Measurements from ENCODE around the gene LCN9. TPM values are rescaled to one million over a fixed set of nuclear protein-coding genes. Genes with fewer than 3 reads are reported as not detected.

Gene LCN9
- total RNA-seq, 1 experiment from 2014 or later: 0.52 TPM

DNA sequence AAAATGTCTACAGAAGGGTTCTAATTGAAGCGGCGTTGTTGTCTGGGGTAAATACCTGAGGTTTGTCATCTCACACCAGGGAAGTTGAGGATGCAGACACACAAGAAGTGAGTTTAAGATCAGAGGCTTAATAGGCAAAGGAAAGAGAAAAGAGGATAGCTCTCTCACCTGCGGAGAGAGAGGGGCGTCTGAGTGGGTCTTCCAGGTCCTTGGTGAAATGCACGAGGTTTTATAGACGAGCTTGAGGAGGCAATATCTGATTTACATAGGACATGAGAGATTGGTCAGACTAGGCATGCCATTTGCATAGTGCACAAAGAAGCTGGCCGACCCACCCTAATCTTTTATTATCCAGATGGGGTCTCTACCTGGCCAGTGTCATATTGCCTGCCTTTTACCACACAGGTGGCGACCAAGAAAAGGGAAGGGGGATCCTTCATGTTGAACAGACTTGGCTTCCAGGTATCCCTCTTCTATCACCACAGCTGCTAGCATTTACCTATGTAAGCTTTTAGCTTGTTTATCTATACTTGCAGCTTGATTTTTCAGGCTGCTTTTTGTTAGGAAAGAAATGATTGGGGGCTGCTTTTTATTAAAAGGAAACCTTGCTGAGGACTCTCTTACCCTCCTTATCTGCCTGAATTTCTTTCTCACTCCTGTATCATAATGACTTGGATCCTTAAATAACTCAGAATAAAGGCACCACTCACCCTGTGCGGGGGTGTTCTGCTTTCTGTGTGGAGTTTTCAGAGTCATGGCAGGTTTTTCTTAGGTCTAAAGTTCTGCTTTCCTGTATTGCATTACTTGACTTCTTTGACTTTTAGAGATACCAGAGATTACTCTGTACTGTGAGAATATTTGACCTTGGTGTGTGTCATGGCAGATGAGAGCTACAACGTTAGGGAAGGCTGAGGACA lies 14.4 kb upstream of the LCN9 start:
- no peak overlapping the region for H2BK20ac ChIP-seq (ENCODE audit: low read depth, low read length, poor library complexity, severe bottlenecking)
- WGBS (ENCODE audit: extremely low coverage, insufficient read length, low lambda C conversion rate): no CpG with 5 or more reads among the region's 10 CpGs
- no peak overlapping the region for H2BK5ac ChIP-seq (ENCODE audit: insufficient read length, low read length)
- no peaks in the 10 kb centered on the region for H4K20me1 ChIP-seq (ENCODE audit: control insufficient read depth, insufficient read depth, insufficient read length)
- H3K4me3 Mint-ChIP-seq: peak overlapping the region in 1 of 2 experiments; percentile 25; a peak in 2 of 5 replicates
- H3K4me1 Mint-ChIP-seq: peaks cover 16 to 30% of the 10 kb centered on the region in 2 experiments
- H2BK120ac ChIP-seq (ENCODE audit: low read depth, low read length, poor library complexity, severe bottlenecking): no peak overlapping the region
- H3K18ac ChIP-seq (ENCODE audit: insufficient read length, low read depth, low read length): no peak overlapping the region
- no peak overlapping the region for H3K56ac ChIP-seq (ENCODE audit: insufficient read length, low read depth, low read length)
- TF ChIP-seq, protein P1, sequence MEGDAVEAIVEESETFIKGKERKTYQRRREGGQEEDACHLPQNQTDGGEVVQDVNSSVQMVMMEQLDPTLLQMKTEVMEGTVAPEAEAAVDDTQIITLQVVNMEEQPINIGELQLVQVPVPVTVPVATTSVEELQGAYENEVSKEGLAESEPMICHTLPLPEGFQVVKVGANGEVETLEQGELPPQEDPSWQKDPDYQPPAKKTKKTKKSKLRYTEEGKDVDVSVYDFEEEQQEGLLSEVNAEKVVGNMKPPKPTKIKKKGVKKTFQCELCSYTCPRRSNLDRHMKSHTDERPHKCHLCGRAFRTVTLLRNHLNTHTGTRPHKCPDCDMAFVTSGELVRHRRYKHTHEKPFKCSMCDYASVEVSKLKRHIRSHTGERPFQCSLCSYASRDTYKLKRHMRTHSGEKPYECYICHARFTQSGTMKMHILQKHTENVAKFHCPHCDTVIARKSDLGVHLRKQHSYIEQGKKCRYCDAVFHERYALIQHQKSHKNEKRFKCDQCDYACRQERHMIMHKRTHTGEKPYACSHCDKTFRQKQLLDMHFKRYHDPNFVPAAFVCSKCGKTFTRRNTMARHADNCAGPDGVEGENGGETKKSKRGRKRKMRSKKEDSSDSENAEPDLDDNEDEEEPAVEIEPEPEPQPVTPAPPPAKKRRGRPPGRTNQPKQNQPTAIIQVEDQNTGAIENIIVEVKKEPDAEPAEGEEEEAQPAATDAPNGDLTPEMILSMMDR (conservative IDR thresholded peaks at IDR 0.05): no peak
- peak overlapping the region; percentile 27 for H3K27ac ChIP-seq (ENCODE audit: insufficient read length, low read depth, low read length)
- H3K36me3 Mint-ChIP-seq (ENCODE audit: insufficient read depth in 1 of 3, low read depth in 3 of 3): peaks cover 57 to 82% (median 68%) of the 10 kb centered on the region in 3 experiments
- no peak overlapping the region for H4K91ac ChIP-seq (ENCODE audit: insufficient read length, low read depth, low read length)
- H3K4me2 ChIP-seq (ENCODE audit: insufficient read depth, insufficient read length, low read length): peak overlapping the region; percentile 89
- peaks cover 6% of the 10 kb centered on the region for H3K27me3 Mint-ChIP-seq (ENCODE audit: low read depth)
- H2AFZ ChIP-seq (ENCODE audit: low read length): no peak overlapping the region
- peaks cover 34% of the 10 kb centered on the region for H3K9me3 ChIP-seq (ENCODE audit: control insufficient read depth, low read depth, low read length)
- H2BK15ac ChIP-seq (ENCODE audit: low read depth, low read length): no peak overlapping the region
- H4K8ac ChIP-seq (replicated peaks; ENCODE audit: insufficient read length, low read depth, low read length): no peak overlapping the region
- H3K27ac Mint-ChIP-seq: peak overlapping the region in 2 of 3 experiments; percentile 59 to 86; a peak in 5 of 7 replicates
- peak; percentile 87 for DNase-seq
- H3K79me1 ChIP-seq (ENCODE audit: insufficient read depth, low read depth, low read length, poor library complexity, severe bottlenecking): no peaks in the 10 kb centered on the region
- H3K79me2 ChIP-seq (ENCODE audit: insufficient read depth, low read length): 0 out of 2 replicates have a peak, but pooled peaks cover 1% of the 10 kb centered on the region
- H3K9ac ChIP-seq (ENCODE audit: extremely low read depth, insufficient read length, low read length): peak overlapping the region; percentile 5
- H3K9me3 Mint-ChIP-seq: peaks cover 90 to 93% of the 10 kb centered on the region in 2 experiments
- H3K23me2 ChIP-seq (ENCODE audit: insufficient read length, low read depth, low read length, poor library complexity, severe bottlenecking): no peaks in the 10 kb centered on the region
- H3K4me1 ChIP-seq (ENCODE audit: insufficient read depth, low read length): peaks cover 4% of the 10 kb centered on the region; the same call in 1 of the 2 replicates
- no peak overlapping the region for H2BK12ac ChIP-seq (ENCODE audit: insufficient read length, low read depth, low read length)
- H2AK5ac ChIP-seq (ENCODE audit: insufficient read length, low read length): no peak overlapping the region
- no peak overlapping the region for H4K5ac ChIP-seq (ENCODE audit: insufficient read length, low read depth, low read length)
- H3K27me3 ChIP-seq (ENCODE audit: insufficient read depth, low read length): no peaks in the 10 kb centered on the region
- no peak overlapping the region for H3K23ac ChIP-seq (ENCODE audit: insufficient read length, low read depth, low read length)
- H3T11ph ChIP-seq (ENCODE audit: low read length): no peak overlapping the region
- H3K14ac ChIP-seq (ENCODE audit: insufficient read depth, low read length): no peak overlapping the region
- no peak overlapping the region for H3K4ac ChIP-seq (ENCODE audit: low read depth, low read length)
